SH-SY5Y (cell line): ENCODE results near the gene OTOG.

ENCODE experiments used
- GATA2 ChIP-seq: IDR thresholded peaks from 2 replicates; pipeline ENCODE4 v1.6.1; 2011; ENCODE audit warnings: mild to moderate bottlenecking, low read depth, low read length
- GATA3 ChIP-seq: IDR thresholded peaks from 2 replicates; pipeline ENCODE4 v1.6.1; 2011; ENCODE audit warnings: low read depth, mild to moderate bottlenecking, low read length, moderate library complexity

- no peak for TF ChIP-seq GATA3
- TF ChIP-seq GATA2, result no peak
These were observed 28.7 kb downstream of the OTOG start for GRCh38 chr11:17575431-17576425.
